ENCODE data around the gene EHBP1.

Gene EHBP1

DNA sequence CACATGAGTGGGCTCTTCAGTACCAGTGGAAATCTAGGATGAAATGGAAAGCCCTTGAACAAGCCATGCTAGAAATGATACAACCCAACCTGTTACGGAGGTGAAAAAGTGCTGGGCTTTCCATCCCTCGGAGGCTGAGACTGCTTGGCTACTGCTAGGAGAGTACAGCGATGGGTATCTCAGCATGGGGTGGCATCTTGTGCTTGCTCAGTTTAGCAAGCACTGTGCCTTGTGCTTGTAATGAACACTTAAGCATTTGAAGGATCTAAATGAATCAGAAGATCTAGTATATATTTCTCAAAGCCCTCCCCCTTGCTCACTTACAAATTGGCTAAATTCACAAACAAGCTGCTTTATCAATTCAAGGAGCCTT is 44.3 kb upstream of the EHBP1 start:
- no peaks in the 10 kb centered on the region for H3K9me3 Mint-ChIP-seq
- DNase-seq: no peak
- no peaks in the 10 kb centered on the region for H3K4me1 Mint-ChIP-seq
- H3K36me3 Mint-ChIP-seq (ENCODE audit: low read depth): no peaks in the 10 kb centered on the region
- no peak overlapping the region for H3K4me3 Mint-ChIP-seq
- TF ChIP-seq, protein P1, sequence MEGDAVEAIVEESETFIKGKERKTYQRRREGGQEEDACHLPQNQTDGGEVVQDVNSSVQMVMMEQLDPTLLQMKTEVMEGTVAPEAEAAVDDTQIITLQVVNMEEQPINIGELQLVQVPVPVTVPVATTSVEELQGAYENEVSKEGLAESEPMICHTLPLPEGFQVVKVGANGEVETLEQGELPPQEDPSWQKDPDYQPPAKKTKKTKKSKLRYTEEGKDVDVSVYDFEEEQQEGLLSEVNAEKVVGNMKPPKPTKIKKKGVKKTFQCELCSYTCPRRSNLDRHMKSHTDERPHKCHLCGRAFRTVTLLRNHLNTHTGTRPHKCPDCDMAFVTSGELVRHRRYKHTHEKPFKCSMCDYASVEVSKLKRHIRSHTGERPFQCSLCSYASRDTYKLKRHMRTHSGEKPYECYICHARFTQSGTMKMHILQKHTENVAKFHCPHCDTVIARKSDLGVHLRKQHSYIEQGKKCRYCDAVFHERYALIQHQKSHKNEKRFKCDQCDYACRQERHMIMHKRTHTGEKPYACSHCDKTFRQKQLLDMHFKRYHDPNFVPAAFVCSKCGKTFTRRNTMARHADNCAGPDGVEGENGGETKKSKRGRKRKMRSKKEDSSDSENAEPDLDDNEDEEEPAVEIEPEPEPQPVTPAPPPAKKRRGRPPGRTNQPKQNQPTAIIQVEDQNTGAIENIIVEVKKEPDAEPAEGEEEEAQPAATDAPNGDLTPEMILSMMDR (IDR thresholded peaks at IDR 0.05): no peak
- no peak overlapping the region for H3K27ac Mint-ChIP-seq
- H3K27me3 Mint-ChIP-seq (ENCODE audit: low read depth, poor library complexity): no peaks in the 10 kb centered on the region

DNA sequence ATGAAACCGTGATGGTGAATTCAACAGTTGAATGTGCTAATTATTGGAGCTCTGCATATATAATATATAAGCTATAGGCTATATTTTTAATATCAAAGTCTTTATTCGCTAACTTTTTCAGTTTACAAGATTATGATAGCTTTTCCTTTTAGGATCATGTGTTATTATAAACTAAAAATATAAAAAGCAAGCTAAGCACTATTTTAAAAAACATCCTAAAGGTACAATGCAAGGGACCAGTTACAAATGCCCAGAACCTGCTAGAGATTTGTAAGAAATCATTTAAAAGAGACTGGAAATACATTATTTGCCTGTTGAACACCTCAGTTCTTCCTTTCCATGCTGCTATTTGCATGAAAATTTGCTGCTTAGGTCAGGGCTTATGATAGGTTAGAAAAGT is 43.4 kb upstream of the EHBP1 start:
- TF ChIP-seq, protein P1 (IDR thresholded peaks at IDR 0.05): no peak

DNA sequence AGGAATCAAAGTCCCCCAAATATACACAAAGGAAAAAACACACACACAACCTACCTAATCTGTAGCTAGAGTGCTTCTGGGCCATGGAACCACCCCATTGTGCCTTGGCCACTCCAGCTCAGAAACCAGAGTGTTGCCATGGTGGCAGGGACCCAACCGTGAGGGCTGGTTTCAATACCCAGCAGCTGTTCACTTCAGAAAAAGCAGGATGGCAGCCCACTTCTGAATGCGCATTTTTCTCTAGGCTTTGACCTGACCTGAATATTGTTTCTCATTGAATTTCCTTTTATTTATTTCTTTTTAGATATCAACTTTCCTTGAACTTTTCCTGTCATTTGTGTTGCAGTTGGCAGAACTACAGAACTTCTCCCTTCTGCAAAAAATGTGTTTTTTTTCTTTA is 43.0 kb upstream of the EHBP1 start:
- Mint-ChIP-seq H3K27me3 (ENCODE audit: low read depth, poor library complexity) (no peaks in the 10 kb centered on the region), H3K36me3 (ENCODE audit: low read depth) (no peaks in the 10 kb centered on the region), H3K4me1 (no peaks in the 10 kb centered on the region), H3K27ac (no peak overlapping the region), H3K9me3 (no peaks in the 10 kb centered on the region), H3K4me3 (no peak overlapping the region)
- no peak for DNase-seq
- TF ChIP-seq, protein P1 (IDR thresholded peaks at IDR 0.05): no peak

More for the DNA sequence above, 43.4 kb upstream of the EHBP1 start:
- Mint-ChIP-seq H3K27me3 (ENCODE audit: low read depth, poor library complexity) (no peaks in the 10 kb centered on the region), H3K4me3 (no peak overlapping the region), H3K36me3 (ENCODE audit: low read depth) (no peaks in the 10 kb centered on the region), H3K27ac (no peak overlapping the region), H3K4me1 (no peaks in the 10 kb centered on the region), H3K9me3 (no peaks in the 10 kb centered on the region)
- no peak for DNase-seq

DNA sequence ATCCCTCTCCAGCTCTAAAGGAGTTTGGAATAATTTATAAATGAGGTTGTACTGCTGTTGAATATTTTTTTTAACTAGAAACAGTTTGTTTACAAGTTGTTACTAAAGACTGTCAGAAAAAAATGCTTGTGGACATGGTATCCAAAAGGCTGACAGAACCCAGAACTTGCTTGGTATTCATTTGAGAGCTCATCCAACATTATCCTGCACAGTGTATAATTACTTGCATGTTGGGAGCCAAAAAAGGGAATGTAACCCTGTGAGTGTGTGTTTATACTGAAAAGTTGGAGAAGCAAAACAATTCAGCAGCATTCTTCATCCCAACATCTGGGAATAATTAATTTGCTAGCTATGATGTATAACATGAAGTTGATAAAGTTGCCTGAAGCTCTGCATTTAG is 42.1 kb upstream of the EHBP1 start:
- Mint-ChIP-seq H3K9me3 (no peaks in the 10 kb centered on the region), H3K27me3 (ENCODE audit: low read depth, poor library complexity) (no peaks in the 10 kb centered on the region), H3K36me3 (ENCODE audit: low read depth) (no peaks in the 10 kb centered on the region), H3K4me1 (no peaks in the 10 kb centered on the region), H3K27ac (no peak overlapping the region), H3K4me3 (no peak overlapping the region)
- no peak for DNase-seq
- TF ChIP-seq, protein P1 (IDR thresholded peaks at IDR 0.05): no peak

DNA sequence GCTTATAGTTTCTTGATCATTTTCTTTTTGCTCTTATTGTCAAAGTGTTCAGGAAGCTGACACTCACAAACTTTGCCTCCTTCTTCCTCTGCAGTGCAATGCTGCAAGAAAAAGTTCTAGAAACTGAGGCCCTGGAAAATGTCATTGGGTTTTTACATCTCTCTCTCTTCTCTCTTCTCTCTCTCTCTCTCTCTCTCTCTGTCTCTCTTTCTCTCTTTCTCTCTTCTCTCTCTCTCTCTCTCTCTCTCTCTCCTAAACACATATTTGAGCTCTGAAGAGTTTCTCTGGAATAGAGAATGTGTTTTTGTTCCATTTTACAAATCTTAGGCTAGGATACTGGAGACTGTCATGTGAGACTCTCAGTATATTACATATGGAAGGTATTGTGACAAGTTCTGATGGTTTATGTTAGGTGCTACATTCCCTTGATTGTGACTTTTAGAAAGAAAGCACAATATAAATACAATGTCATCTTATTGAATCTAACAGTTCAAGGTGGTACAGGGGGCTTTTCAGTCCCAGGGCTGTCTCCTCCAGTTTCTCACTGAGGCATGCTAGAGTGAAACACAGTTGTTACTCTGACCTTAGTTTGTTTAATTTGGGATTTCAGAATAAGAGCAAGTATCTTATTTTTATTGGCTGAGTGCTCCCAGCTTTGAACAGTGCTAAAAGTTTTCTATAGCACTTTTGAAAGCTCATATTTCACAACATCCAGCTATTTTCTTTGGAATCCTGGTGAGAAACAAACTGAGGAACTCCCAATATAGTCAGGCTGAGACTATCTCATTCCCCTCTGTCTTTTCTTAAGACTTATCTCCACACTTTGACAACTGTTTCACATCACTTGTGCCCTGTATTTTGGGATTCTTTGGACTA is 41.4 kb upstream of the EHBP1 start:
- Mint-ChIP-seq H3K27ac (no peak overlapping the region), H3K4me1 (no peaks in the 10 kb centered on the region), H3K36me3 (ENCODE audit: low read depth) (no peaks in the 10 kb centered on the region), H3K27me3 (ENCODE audit: low read depth, poor library complexity) (no peaks in the 10 kb centered on the region), H3K4me3 (no peak overlapping the region), H3K9me3 (no peaks in the 10 kb centered on the region)
- TF ChIP-seq, protein P1 (IDR thresholded peaks at IDR 0.05): no peak
- no peak for DNase-seq

DNA sequence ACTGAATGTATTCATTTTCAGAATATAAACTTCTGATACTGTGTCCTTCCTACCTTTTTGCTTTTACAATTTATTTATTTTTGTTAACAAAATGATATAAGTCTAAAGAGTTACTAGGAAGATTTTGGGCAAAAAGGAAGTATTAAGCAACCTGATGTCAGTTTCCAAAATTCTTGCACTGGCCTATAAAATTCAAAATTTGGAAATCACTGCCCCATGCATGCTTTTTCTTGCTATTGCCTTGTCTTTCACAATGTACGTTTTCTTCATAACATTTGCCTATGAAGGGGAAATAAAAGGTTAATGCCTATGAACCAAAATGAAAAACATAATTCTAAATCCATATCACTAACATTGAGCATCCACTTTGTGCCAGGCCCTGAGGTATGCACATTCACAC is 40.1 kb upstream of the EHBP1 start:
- H3K27me3 Mint-ChIP-seq (ENCODE audit: low read depth, poor library complexity): no peaks in the 10 kb centered on the region
- no peak overlapping the region for H3K4me3 Mint-ChIP-seq
- no peak overlapping the region for H3K27ac Mint-ChIP-seq
- no peaks in the 10 kb centered on the region for H3K4me1 Mint-ChIP-seq
- DNase-seq: no peak
- no peaks in the 10 kb centered on the region for H3K36me3 Mint-ChIP-seq (ENCODE audit: low read depth)
- TF ChIP-seq, protein P1 (IDR thresholded peaks at IDR 0.05): no peak
- no peaks in the 10 kb centered on the region for H3K9me3 Mint-ChIP-seq
